ENCODE data around the gene MYO1E. TPM values are rescaled to one million over a fixed set of nuclear protein-coding genes. Genes with fewer than 3 reads are reported as not detected.

Gene MYO1E
- total and polyA plus RNA-seq, 4 experiments from 2014 or later, result 2.1 to 4.6 TPM; not detected in 2

DNA sequence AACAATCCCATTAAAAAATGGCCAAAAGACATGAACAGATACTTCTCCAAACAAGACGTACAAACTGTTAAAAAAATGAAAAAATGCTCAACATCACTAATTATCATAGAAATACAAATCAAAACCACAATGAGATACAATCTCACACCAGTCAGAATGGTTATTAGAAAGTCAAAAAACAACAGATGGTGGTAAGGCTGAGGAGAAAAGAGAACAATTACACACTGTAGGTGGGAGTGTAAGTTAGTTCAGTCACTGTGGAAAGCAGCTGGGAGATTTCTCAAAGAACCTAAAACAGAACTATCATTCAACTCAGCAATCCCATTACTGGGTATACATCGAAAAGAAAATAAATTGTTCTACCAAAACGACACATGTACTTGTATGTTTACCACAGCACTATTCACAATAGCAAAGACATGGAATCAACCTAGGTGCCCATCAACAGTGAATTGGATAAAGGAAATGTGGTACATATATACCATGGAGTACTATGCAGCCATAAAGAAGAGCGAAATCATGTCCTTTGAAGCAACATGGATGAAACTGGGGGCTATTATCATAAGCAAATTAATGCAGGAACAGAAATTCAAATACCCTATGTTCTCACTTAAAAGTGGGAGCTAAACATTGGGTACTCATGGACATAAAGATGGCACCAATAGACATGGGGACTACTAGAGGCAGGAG is 51.5 kb downstream of the MYO1E start:
- H3K27ac Mint-ChIP-seq, result peak overlapping the region in 1 of 7 donors; percentile 84

DNA sequence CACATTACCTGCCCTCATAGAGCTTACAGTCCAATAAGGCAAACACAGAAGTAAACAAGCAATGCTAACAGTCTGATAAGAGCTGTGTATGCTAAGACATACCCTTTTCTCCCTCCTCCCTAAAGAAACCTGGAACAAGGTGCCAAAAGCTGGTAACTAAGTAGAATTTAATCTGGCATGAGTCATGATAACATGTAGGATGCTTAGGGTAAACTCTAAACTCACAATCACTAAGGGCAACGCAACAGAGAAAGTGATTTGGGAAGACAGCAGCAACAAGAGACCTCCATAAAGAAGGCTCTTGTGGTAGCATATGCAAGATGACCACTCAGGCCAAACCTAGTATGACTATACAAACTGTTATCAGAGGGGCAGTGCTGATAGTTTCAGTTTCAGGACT is 55.5 kb downstream of the MYO1E start:
- H3K4me1 ChIP-seq (ENCODE audit: insufficient read depth, low read length), result no peaks in the 10 kb centered on the region
- H3K27me3 ChIP-seq (ENCODE audit: insufficient read depth, low read length), result no peaks in the 10 kb centered on the region
- no peak overlapping the region for H3K27ac ChIP-seq (ENCODE audit: low read depth, low read length)
- ChIA-PET POLR2A (ENCODE audit: partially characterized antibody) (no interaction called here), CTCF (ENCODE audit: partially characterized antibody) (interaction anchor here (1.2 kb wide), 1 partner anchor 10 kb away, joined by 3 read pairs; no protein-coding TSS in a partner anchor)
- intact Hi-C loops (cut with micrococcal nuclease), result no loop called here
- H3K4me3 Mint-ChIP-seq, result no peak overlapping the region
- peaks cover 0 to 1% of the 10 kb centered on the region in 2 donors for H3K27me3 Mint-ChIP-seq
- H3K36me3 ChIP-seq (ENCODE audit: insufficient read depth, low read length), result no peaks in the 10 kb centered on the region
- H3K4me3 ChIP-seq (ENCODE audit: low read length in 2 of 2), result no peak overlapping the region
- H3K4me1 Mint-ChIP-seq, result peaks cover 0 to 4% (median under 1%) of the 10 kb centered on the region in 4 donors
- H3K9me3 ChIP-seq (ENCODE audit: control insufficient read depth in 1 of 2, low read length in 2 of 2), result no peaks in the 10 kb centered on the region
- no peak for DNase-seq
- H3K27ac Mint-ChIP-seq, result no peak overlapping the region
- peaks cover 0 to 9% (median 0%) of the 10 kb centered on the region in 8 donors for H3K9me3 Mint-ChIP-seq
- H3K36me3 Mint-ChIP-seq, result no peaks in the 10 kb centered on the region

More for the DNA sequence above, 51.5 kb downstream of the MYO1E start:
- Mint-ChIP-seq H3K27me3 (peaks cover 0 to 5% of the 10 kb centered on the region in 2 donors), H3K36me3 (no peaks in the 10 kb centered on the region), H3K4me3 (no peak overlapping the region), H3K4me1 (peaks cover 0 to 12% (median 2%) of the 10 kb centered on the region in 4 donors), H3K9me3 (peaks cover 0 to 9% (median 0%) of the 10 kb centered on the region in 8 donors)
- Histone ChIP-seq H3K36me3 (ENCODE audit: insufficient read depth, low read length) (no peaks in the 10 kb centered on the region), H3K27me3 (ENCODE audit: insufficient read depth, low read length) (no peaks in the 10 kb centered on the region), H3K4me1 (ENCODE audit: insufficient read depth, low read length) (no peaks in the 10 kb centered on the region), H3K27ac (ENCODE audit: low read depth, low read length) (no peak overlapping the region), H3K9me3 (ENCODE audit: control insufficient read depth in 1 of 2, low read length in 2 of 2) (no peaks in the 10 kb centered on the region), H3K4me3 (ENCODE audit: low read length in 2 of 2) (no peak overlapping the region)
- intact Hi-C loops (cut with micrococcal nuclease), result no loop called here
- DNase-seq, result no peak
- ChIA-PET POLR2A (ENCODE audit: partially characterized antibody) (no interaction called here), CTCF (ENCODE audit: partially characterized antibody) (no interaction called here)

DNA sequence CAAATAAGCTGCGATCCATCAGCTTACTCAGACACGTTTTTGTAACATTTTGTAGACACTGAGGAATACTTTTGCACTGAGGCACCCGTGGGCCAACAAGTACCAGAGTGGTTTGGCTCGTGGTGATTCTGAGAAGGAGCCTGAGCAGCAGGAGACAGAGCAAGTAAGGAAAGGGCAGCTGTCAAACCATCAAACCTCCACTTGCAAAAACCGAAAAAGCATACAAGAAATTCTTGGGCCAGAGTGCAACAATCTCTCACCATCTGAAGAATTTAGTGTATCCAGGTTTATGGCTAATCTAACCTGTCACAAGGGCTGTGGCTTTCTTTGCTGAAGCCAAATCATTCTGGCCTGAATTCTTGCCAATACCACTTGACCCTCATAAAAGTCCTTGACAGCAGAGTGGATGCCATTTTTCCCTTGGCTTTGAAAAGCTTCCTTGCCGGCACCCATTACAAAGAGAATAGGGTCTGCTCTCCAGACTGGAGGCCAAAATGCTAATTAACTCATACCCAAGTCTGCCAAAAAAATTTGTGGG is 56.7 kb downstream of the MYO1E start:
- ChIA-PET POLR2A (ENCODE audit: partially characterized antibody) (no interaction called here), CTCF (ENCODE audit: partially characterized antibody) (no interaction called here)
- Mint-ChIP-seq H3K27ac (no peak overlapping the region), H3K36me3 (no peaks in the 10 kb centered on the region), H3K4me1 (peaks cover 0 to 1% (median 0%) of the 10 kb centered on the region in 4 donors), H3K9me3 (peaks cover 0 to 9% (median 0%) of the 10 kb centered on the region in 8 donors), H3K4me3 (no peak overlapping the region), H3K27me3 (peaks cover 1 to 6% of the 10 kb centered on the region in 2 donors)
- Histone ChIP-seq H3K4me3 (ENCODE audit: low read length in 2 of 2) (no peak overlapping the region), H3K36me3 (ENCODE audit: insufficient read depth, low read length) (no peaks in the 10 kb centered on the region), H3K9me3 (ENCODE audit: control insufficient read depth in 1 of 2, low read length in 2 of 2) (no peaks in the 10 kb centered on the region), H3K27ac (ENCODE audit: low read depth, low read length) (no peak overlapping the region), H3K27me3 (ENCODE audit: insufficient read depth, low read length) (no peaks in the 10 kb centered on the region), H3K4me1 (ENCODE audit: insufficient read depth, low read length) (no peaks in the 10 kb centered on the region)
- intact Hi-C loops (cut with micrococcal nuclease), result no loop called here
- no peak for DNase-seq

DNA sequence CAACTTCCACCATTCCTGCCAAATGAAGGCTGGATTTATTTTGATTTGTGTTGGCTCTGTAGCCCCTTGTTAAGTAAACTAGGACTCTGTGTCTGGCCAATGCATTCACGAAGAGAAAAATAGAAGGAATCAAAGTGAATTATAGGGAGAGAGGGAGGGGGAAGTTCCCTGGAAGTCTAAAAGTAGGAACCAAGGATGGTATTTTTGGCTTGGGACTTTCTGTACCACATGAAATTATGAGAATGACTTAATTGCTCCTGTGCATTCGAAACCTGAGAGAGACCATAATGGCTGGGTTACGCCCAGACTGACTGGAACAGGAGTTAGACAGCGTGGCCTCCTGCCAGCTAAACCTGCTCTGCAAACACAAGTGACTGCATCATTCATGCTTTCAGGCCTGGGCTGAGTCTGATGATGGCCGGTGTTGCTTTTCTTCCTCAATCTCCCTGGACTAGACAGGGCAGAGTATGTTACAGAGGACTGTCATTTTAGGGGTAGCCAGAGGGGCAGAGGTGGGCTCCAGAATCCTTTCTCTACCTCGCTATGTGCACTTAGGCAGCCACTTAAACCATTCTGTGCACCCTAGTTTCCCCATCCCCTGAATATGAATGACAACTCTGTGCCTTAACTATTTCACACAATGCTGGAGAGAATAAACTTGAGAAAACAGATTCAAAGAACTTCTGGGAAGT is 58.9 kb downstream of the MYO1E start:
- POLR2A ChIA-PET (ENCODE audit: partially characterized antibody), result no interaction called here

DNA sequence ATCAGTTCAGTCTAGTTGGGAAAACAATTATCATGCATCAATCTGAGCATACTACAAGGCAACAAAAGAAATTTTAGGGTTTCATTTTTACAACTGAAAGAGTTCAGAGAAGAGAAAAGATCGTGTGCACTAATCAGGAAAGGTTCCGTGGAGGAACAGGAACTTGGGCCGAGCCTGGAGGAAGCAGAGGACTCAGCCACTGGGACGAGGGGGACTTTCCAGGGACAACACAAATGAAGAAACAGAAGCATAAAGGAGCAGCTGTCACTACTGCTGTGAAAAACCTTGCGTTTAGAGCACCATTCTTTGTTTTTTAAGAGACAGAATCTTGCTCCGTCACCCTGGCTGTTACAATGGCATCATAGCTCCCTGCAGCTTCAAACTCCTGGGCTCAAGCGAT is 60.5 kb downstream of the MYO1E start:
- intact Hi-C loops (cut with micrococcal nuclease), result no loop called here
- H3K27ac ChIP-seq (ENCODE audit: low read depth, low read length), result no peak overlapping the region
- H3K27me3 ChIP-seq (ENCODE audit: insufficient read depth, low read length), result no peaks in the 10 kb centered on the region
- H3K4me3 Mint-ChIP-seq, result no peak overlapping the region
- no peaks in the 10 kb centered on the region for H3K36me3 ChIP-seq (ENCODE audit: insufficient read depth, low read length)
- no peaks in the 10 kb centered on the region for H3K4me1 Mint-ChIP-seq
- no peak for DNase-seq
- no peaks in the 10 kb centered on the region for H3K9me3 Mint-ChIP-seq
- H3K36me3 Mint-ChIP-seq, result no peaks in the 10 kb centered on the region
- no peaks in the 10 kb centered on the region for H3K9me3 ChIP-seq (ENCODE audit: control insufficient read depth in 1 of 2, low read length in 2 of 2)
- ChIA-PET POLR2A (ENCODE audit: partially characterized antibody) (no interaction called here), CTCF (ENCODE audit: partially characterized antibody) (no interaction called here)
- peaks cover 0 to 6% of the 10 kb centered on the region in 2 donors for H3K27me3 Mint-ChIP-seq
- H3K27ac Mint-ChIP-seq, result no peak overlapping the region
- H3K4me3 ChIP-seq (ENCODE audit: low read length in 2 of 2), result no peak overlapping the region
- H3K4me1 ChIP-seq (ENCODE audit: insufficient read depth, low read length), result no peaks in the 10 kb centered on the region

More for the DNA sequence above, 58.9 kb downstream of the MYO1E start:
- no peak overlapping the region for H3K4me3 Mint-ChIP-seq
- no peak for DNase-seq
- H3K4me1 Mint-ChIP-seq, result no peaks in the 10 kb centered on the region
- no peaks in the 10 kb centered on the region for H3K9me3 ChIP-seq (ENCODE audit: control insufficient read depth in 1 of 2, low read length in 2 of 2)
- H3K9me3 Mint-ChIP-seq, result no peaks in the 10 kb centered on the region
- no peak overlapping the region for H3K27ac Mint-ChIP-seq
- no peak overlapping the region for H3K4me3 ChIP-seq (ENCODE audit: low read length in 2 of 2)
- H3K36me3 ChIP-seq (ENCODE audit: insufficient read depth, low read length), result no peaks in the 10 kb centered on the region
- H3K36me3 Mint-ChIP-seq, result no peaks in the 10 kb centered on the region
- H3K27ac ChIP-seq (ENCODE audit: low read depth, low read length), result no peak overlapping the region
- intact Hi-C loops (cut with micrococcal nuclease), result no loop called here
- CTCF ChIA-PET (ENCODE audit: partially characterized antibody), result no interaction called here
- H3K4me1 ChIP-seq (ENCODE audit: insufficient read depth, low read length), result no peaks in the 10 kb centered on the region
- no peaks in the 10 kb centered on the region for H3K27me3 ChIP-seq (ENCODE audit: insufficient read depth, low read length)
- H3K27me3 Mint-ChIP-seq, result peaks cover 0 to 6% of the 10 kb centered on the region in 2 donors

DNA sequence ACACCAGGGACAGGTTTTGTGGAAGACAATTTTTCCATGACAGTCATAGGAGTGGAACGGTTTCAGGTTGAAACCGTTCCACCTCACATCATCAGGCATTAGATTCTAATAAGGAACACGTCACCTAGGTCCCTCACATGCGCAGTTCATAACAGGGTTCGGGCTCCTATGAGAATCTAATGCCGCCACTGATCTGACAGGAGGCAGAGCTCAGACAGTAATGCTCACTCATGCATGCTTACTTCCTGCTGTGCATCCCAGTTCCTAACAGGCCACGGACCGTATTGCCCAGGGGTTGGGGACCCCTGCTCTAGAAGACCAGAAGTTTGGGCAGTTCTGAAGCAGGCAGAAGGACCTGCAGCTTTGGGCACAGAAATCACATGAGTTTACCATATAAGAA is 61.5 kb downstream of the MYO1E start:
- H3K4me3 Mint-ChIP-seq, result no peak overlapping the region
- Histone ChIP-seq H3K9me3 (ENCODE audit: control insufficient read depth in 1 of 2, low read length in 2 of 2) (no peaks in the 10 kb centered on the region), H3K27ac (ENCODE audit: low read depth, low read length) (no peak overlapping the region), H3K4me1 (ENCODE audit: insufficient read depth, low read length) (no peaks in the 10 kb centered on the region), H3K4me3 (ENCODE audit: low read length in 2 of 2) (no peak overlapping the region), H3K36me3 (ENCODE audit: insufficient read depth, low read length) (no peaks in the 10 kb centered on the region), H3K27me3 (ENCODE audit: insufficient read depth, low read length) (no peaks in the 10 kb centered on the region)
- intact Hi-C loops (cut with micrococcal nuclease), result no loop called here
- no peak for DNase-seq
- ChIA-PET POLR2A (ENCODE audit: partially characterized antibody) (no interaction called here), CTCF (ENCODE audit: partially characterized antibody) (no interaction called here)
- H3K9me3 Mint-ChIP-seq, result no peaks in the 10 kb centered on the region
- H3K36me3 Mint-ChIP-seq, result no peaks in the 10 kb centered on the region
- peaks cover 1 to 6% of the 10 kb centered on the region in 2 donors for H3K27me3 Mint-ChIP-seq
- no peak overlapping the region for H3K27ac Mint-ChIP-seq
- no peaks in the 10 kb centered on the region for H3K4me1 Mint-ChIP-seq

DNA sequence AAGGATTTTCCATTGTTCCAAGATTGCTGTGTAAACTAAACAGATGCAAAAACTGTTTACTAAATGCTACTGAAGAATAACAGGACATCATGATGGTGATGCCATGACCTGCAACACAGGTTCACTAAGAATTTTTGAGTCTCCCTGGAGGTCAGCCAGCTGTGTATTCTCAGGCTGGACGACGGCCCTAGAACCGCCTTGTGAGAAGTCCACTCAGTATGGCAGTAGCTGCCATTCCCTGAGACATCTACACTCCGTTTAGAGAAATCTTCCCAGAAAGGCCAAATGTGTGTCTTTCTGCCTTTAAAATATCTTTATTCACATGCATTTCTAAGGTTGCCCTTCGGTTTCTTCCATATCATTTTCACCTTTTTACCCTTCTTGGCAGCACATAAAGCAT is 63.3 kb downstream of the MYO1E start:
- no peak overlapping the region for H3K4me3 Mint-ChIP-seq
- CTCF ChIA-PET (ENCODE audit: partially characterized antibody), result no interaction called here

More for the DNA sequence above, 63.3 kb downstream of the MYO1E start:
- Mint-ChIP-seq H3K9me3 (no peaks in the 10 kb centered on the region), H3K27me3 (peaks cover 1 to 6% of the 10 kb centered on the region in 2 donors), H3K27ac (no peak overlapping the region), H3K36me3 (no peaks in the 10 kb centered on the region), H3K4me1 (no peaks in the 10 kb centered on the region)
- no peak overlapping the region for H3K4me3 ChIP-seq (ENCODE audit: low read length in 2 of 2)
- no peak overlapping the region for H3K27ac ChIP-seq (ENCODE audit: low read depth, low read length)
- H3K9me3 ChIP-seq (ENCODE audit: control insufficient read depth in 1 of 2, low read length in 2 of 2), result no peaks in the 10 kb centered on the region
- intact Hi-C loops (cut with micrococcal nuclease), result no loop called here
- H3K27me3 ChIP-seq (ENCODE audit: insufficient read depth, low read length), result no peaks in the 10 kb centered on the region
- no peaks in the 10 kb centered on the region for H3K36me3 ChIP-seq (ENCODE audit: insufficient read depth, low read length)
- POLR2A ChIA-PET (ENCODE audit: partially characterized antibody), result no interaction called here
- no peak for DNase-seq
- no peaks in the 10 kb centered on the region for H3K4me1 ChIP-seq (ENCODE audit: insufficient read depth, low read length)

Data from CD4-positive, alpha-beta memory T cell (primary cell).